Hepatocyte (in vitro differentiated cells): ENCODE data around the gene ZNF341. TPM values are rescaled to one million over a fixed set of nuclear protein-coding genes. Genes with fewer than 3 reads are reported as not detected.
A peak's percentile ranks its signal among the peaks of the same experiment; 100 is the strongest.

Experiments used
- DNase-seq: peaks from one replicate; pipeline ENCODE4 v3.0.0-alpha.2; 2016; ENCODE audit warnings: low spot score
- H2AFZ ChIP-seq: fragments of 200-600 bp; sonication (generic); 2 replicates; pipeline ENCODE4 v1.6.0; 2016; ENCODE audit warnings: antibody characterized with exemption, mild to moderate bottlenecking
- H3K27ac ChIP-seq: fragments of 200-600 bp; sonication (generic); 2 replicates; pipeline ENCODE4 v1.5.1; 2016; ENCODE audit warnings: mild to moderate bottlenecking
- H3K27me3 ChIP-seq: fragments of 200-600 bp; sonication (generic); 2 replicates; pipeline ENCODE4 v1.6.1; 2016
- H3K36me3 ChIP-seq: fragments of 200-600 bp; sonication (generic); replicated peaks from 2 replicates; pipeline ENCODE4 v1.5.1; 2016; ENCODE audit warnings: low read depth; ENCODE audit not compliant: insufficient read depth
- H3K4me1 ChIP-seq: fragments of 200-600 bp; sonication (generic); 2 replicates; pipeline ENCODE4 v1.5.1; 2016; ENCODE audit warnings: mild to moderate bottlenecking, moderate library complexity; ENCODE audit not compliant: insufficient read depth
- H3K4me2 ChIP-seq: fragments of 200-600 bp; sonication (generic); 2 replicates; pipeline ENCODE4 v1.6.0; 2016
- H3K4me3 ChIP-seq: fragments of 200-600 bp; sonication (generic); 2 replicates; pipeline ENCODE4 v1.5.1; 2016; ENCODE audit warnings: mild to moderate bottlenecking
- H3K79me2 ChIP-seq: fragments of 200-600 bp; sonication (generic); 2 replicates; pipeline ENCODE4 v1.6.0; 2017; ENCODE audit warnings: mild to moderate bottlenecking
- H3K9me2 ChIP-seq: fragments of 200-600 bp; sonication (generic); replicated peaks from 2 replicates; pipeline ENCODE4 v1.6.0; 2017; ENCODE audit warnings: mild to moderate bottlenecking; ENCODE audit not compliant: insufficient read depth
- H3K9me3 ChIP-seq: fragments of 200-600 bp; sonication (generic); 2 replicates; pipeline ENCODE4 v1.5.1; 2016; ENCODE audit warnings: low read depth, mild to moderate bottlenecking
- H4K20me1 ChIP-seq: fragments of 200-600 bp; sonication (generic); 2 replicates; pipeline ENCODE4 v1.6.0; 2016; ENCODE audit warnings: mild to moderate bottlenecking; ENCODE audit not compliant: insufficient read depth, poor library complexity, severe bottlenecking
- EZH2 ChIP-seq: fragments of 200-600 bp; sonication (generic); IDR thresholded peaks from 2 replicates; pipeline ENCODE4 v1.6.1; 2016; ENCODE audit warnings: antibody characterized with exemption, mild to moderate bottlenecking, borderline replicate concordance
- EZH2phosphoT487 ChIP-seq: fragments of 200-600 bp; sonication (generic); IDR thresholded peaks from one replicate; pipeline ENCODE4 v1.6.1; 2018; ENCODE audit warnings: antibody characterized with exemption, mild to moderate bottlenecking, low read depth, moderate library complexity; ENCODE audit not compliant: unreplicated experiment, severe bottlenecking
- WGBS: methylation state at CpG from one replicate; pipeline ENCODE4 v1.1.6; 2016; ENCODE audit warnings: low lambda C conversion rate; ENCODE audit errors: missing lambda C conversion rate; 5-methylcytosine and 5-hydroxymethylcytosine counted together
- polyA plus RNA-seq: library from polyadenylated mRNA; unstranded; fragments of >200 nt; fragmentation: Nextera tagmentation; extraction: Ambion mirVana; gene quantifications from 2 replicates; pipeline ENCODE4 v1.2.1, GENCODE V29; 2016
- total RNA-seq: library from RNA; depleted of rRNA; stranded (reverse); fragments of >200 nt; gene quantifications from 2 replicates; pipeline ENCODE4 v1.2.3, GENCODE V29; 2014
- TF ChIP-seq, protein P1 (sequence below): fragments of 200-600 bp; sonication (generic); IDR thresholded peaks from 2 replicates; pipeline ENCODE4 v1.5.1; 2016; ENCODE audit warnings: antibody characterized with exemption, mild to moderate bottlenecking; ENCODE audit not compliant: poor library complexity

The ZNF341 gene
- total and polyA plus RNA-seq, 2 experiments from 2014 or later: 2.3 to 3.6 TPM

DNA sequence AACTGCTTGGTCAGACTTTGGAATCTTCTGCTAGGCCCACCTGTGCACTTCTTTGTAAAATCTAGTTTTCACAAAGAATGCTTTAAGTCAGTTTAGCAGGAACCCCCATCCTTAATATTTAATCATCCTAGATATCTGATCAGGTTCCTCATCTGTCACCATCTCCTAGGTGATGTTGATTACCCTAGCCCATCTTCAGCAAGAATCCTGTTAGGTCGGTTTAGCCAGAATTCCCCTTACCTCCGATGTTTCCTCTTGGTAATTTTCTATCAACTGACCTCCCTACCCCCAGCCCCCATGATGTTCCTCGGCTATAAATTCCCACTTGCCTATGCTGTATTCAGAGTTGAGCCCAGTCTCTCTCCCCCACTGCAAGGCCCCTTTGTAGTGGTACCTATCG, 2.7 kb upstream of the ZNF341 start:
- DNase-seq: no peak
- H3K9me2 ChIP-seq: no peaks in the 10 kb centered on the region
- no peaks in the 10 kb centered on the region for H3K27me3 ChIP-seq
- TF ChIP-seq EZH2: no peak
- TF ChIP-seq EZH2phosphoT487: no peak
- TF ChIP-seq, protein P1, sequence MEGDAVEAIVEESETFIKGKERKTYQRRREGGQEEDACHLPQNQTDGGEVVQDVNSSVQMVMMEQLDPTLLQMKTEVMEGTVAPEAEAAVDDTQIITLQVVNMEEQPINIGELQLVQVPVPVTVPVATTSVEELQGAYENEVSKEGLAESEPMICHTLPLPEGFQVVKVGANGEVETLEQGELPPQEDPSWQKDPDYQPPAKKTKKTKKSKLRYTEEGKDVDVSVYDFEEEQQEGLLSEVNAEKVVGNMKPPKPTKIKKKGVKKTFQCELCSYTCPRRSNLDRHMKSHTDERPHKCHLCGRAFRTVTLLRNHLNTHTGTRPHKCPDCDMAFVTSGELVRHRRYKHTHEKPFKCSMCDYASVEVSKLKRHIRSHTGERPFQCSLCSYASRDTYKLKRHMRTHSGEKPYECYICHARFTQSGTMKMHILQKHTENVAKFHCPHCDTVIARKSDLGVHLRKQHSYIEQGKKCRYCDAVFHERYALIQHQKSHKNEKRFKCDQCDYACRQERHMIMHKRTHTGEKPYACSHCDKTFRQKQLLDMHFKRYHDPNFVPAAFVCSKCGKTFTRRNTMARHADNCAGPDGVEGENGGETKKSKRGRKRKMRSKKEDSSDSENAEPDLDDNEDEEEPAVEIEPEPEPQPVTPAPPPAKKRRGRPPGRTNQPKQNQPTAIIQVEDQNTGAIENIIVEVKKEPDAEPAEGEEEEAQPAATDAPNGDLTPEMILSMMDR: no peak
- no peak overlapping the region for H3K4me2 ChIP-seq
- H3K36me3 ChIP-seq: no peaks in the 10 kb centered on the region
- H3K9me3 ChIP-seq: no peaks in the 10 kb centered on the region
- H3K79me2 ChIP-seq: no peaks in the 10 kb centered on the region
- no peak overlapping the region for H3K4me3 ChIP-seq
- H2AFZ ChIP-seq: no peak overlapping the region
- 67% methylated on average over 4 of the region's 4 CpGs for WGBS
- peaks cover 24% of the 10 kb centered on the region for H3K4me1 ChIP-seq
- no peaks in the 10 kb centered on the region for H4K20me1 ChIP-seq
- no peak overlapping the region for H3K27ac ChIP-seq

DNA sequence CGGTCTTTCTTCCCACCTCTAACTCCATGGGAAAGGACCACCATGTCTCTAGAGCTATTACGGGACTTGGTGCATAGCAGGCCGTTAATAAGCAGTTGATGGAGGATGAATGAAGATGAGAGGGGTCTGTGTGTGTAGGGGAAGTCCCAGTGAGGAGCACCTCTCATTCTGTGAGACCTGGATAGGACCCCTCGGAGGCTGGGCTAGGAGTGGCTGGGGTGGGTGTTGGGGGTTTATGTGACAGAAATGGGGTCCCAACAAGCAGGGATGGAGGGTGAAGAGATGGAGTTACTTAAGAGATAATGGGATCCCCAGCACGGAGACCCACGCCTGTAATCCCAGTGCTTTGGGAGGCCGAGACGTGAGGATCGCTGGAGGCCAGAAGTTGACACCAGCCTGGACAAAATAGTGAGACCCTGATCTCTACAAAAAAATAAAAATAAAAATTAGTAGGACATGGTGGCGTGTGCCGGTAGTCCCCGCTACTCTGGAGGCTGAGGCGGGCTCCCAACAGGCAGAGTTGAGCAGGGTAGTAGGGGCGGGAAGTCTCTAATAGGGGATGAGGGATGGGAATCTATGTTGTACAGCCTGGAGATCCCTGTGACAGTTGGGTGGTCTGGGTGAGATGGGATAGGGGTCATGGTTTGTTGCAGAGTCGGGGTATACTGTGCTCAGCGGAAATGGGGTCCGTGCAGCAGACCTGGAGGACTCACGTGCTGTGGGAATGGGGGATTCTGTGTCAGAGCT, 677 bp upstream of the ZNF341 start:
- H3K9me2 ChIP-seq: no peaks in the 10 kb centered on the region
- no peaks in the 10 kb centered on the region for H3K36me3 ChIP-seq
- no peaks in the 10 kb centered on the region for H4K20me1 ChIP-seq
- H3K4me1 ChIP-seq: peaks cover 26% of the 10 kb centered on the region
- no peak overlapping the region for H3K4me3 ChIP-seq
- WGBS: 88% methylated on average over 18 of the region's 18 CpGs
- peak overlapping the region; percentile 95 for H3K27ac ChIP-seq
- H3K27me3 ChIP-seq: no peaks in the 10 kb centered on the region
- no peak for DNase-seq
- H3K79me2 ChIP-seq: no peaks in the 10 kb centered on the region
- H3K9me3 ChIP-seq: peaks cover 4% of the 10 kb centered on the region
- TF ChIP-seq, protein P1: no peak
- TF ChIP-seq EZH2 (no peak), EZH2phosphoT487 (no peak)
- H3K4me2 ChIP-seq: peak overlapping the region; percentile 80
- H2AFZ ChIP-seq: peak overlapping the region; percentile 84

DNA sequence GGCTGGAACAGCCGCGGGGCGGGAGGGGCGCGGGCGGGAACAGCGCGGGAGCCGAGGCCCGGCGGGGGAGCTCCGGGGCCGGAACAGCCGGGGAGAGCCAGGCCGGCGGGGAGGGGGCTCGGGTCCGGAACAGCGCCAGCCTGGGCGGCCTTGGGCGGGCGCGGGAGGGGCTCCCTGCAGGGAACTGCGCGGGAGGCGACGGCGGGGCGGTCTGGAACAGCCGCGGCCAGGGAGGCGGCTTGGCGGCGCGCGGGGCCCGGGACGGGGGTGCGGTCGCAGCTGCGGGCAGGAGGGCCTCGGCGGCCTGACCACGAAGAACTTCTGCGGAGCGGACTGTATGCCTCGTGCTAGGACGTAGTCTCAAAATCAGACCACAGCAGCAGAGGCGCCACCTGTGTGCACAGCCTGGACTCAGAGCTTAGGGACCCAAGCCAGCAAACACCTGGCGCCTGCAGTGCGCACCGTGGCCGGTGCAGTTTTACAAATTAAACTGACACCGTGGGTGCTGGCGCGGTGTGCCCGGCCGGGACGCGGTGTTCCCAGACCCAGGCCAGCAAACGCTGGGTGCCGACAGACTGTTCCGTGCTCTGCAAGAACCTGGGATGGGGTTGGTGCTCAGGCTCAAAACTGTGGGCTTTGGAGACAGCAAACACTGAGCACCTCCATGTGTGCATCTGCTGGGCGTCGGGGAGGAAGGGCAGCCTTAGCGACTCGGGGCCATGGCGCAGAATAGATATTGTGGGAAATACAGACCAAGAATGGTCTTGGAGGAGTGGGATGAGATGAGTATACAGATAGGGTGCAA, 572 bp downstream of the ZNF341 start:
- Histone ChIP-seq H3K36me3 (no peaks in the 10 kb centered on the region), H4K20me1 (no peaks in the 10 kb centered on the region), H2AFZ (peak overlapping the region; percentile 91), H3K9me2 (no peaks in the 10 kb centered on the region), H3K27ac (peak overlapping the region; percentile 95), H3K27me3 (no peaks in the 10 kb centered on the region), H3K79me2 (no peaks in the 10 kb centered on the region), H3K9me3 (peaks cover 5% of the 10 kb centered on the region), H3K4me1 (peaks cover 26% of the 10 kb centered on the region), H3K4me3 (peak overlapping the region; percentile 48), H3K4me2 (peak overlapping the region; percentile 89)
- 6% methylated on average over 28 of the region's 68 CpGs for WGBS
- no peak for DNase-seq
- TF ChIP-seq, protein P1: no peak
- TF ChIP-seq EZH2 (no peak), EZH2phosphoT487 (no peak)
